Osteocyte (in vitro differentiated cells): Measurements from ENCODE around the gene KRI1. TPM values are rescaled to one million over a fixed set of nuclear protein-coding genes. Genes with fewer than 3 reads are reported as not detected.

ENCODE experiments used
- DNase-seq: peaks from one replicate; pipeline ENCODE4 v3.0.0; 2021; ENCODE audit warnings: mixed read lengths; ENCODE audit not compliant: unreplicated experiment; ENCODE audit errors: extremely low spot score
- H3K27ac Mint-ChIP-seq: one replicate; pipeline ENCODE4 v1.8.0; 2021; ENCODE audit warnings: mild to moderate bottlenecking, mixed read lengths; ENCODE audit not compliant: unreplicated experiment
- H3K27me3 Mint-ChIP-seq: one replicate; pipeline ENCODE4 v1.8.0; 2021; ENCODE audit warnings: mixed read lengths; ENCODE audit not compliant: unreplicated experiment
- H3K36me3 Mint-ChIP-seq: one replicate; pipeline ENCODE4 v1.8.0; 2021; ENCODE audit warnings: mixed read lengths; ENCODE audit not compliant: unreplicated experiment
- H3K4me1 Mint-ChIP-seq: one replicate; pipeline ENCODE4 v1.8.0; 2021; ENCODE audit warnings: mixed read lengths; ENCODE audit not compliant: unreplicated experiment
- H3K4me3 Mint-ChIP-seq: one replicate; pipeline ENCODE4 v1.8.0; 2021; ENCODE audit warnings: mild to moderate bottlenecking, moderate library complexity, mixed read lengths; ENCODE audit not compliant: unreplicated experiment
- H3K9me3 Mint-ChIP-seq: one replicate; pipeline ENCODE4 v1.8.0; 2021; ENCODE audit warnings: mixed read lengths; ENCODE audit not compliant: unreplicated experiment
- total RNA-seq: library from RNA; stranded (reverse); gene quantifications from 2 replicates; pipeline ENCODE4 v1.2.1, GENCODE V29; 2021
- TF ChIP-seq, protein P1 (sequence below): fragments of 200-600 bp; sonication (generic); IDR thresholded peaks from 2 replicates; pipeline ENCODE4 v1.5.0; 2021; ENCODE audit warnings: antibody characterized with exemption, mild to moderate bottlenecking, moderate library complexity

The KRI1 gene
- total RNA-seq, 1 donor from 2014 or later, result 29.0 TPM

DNA sequence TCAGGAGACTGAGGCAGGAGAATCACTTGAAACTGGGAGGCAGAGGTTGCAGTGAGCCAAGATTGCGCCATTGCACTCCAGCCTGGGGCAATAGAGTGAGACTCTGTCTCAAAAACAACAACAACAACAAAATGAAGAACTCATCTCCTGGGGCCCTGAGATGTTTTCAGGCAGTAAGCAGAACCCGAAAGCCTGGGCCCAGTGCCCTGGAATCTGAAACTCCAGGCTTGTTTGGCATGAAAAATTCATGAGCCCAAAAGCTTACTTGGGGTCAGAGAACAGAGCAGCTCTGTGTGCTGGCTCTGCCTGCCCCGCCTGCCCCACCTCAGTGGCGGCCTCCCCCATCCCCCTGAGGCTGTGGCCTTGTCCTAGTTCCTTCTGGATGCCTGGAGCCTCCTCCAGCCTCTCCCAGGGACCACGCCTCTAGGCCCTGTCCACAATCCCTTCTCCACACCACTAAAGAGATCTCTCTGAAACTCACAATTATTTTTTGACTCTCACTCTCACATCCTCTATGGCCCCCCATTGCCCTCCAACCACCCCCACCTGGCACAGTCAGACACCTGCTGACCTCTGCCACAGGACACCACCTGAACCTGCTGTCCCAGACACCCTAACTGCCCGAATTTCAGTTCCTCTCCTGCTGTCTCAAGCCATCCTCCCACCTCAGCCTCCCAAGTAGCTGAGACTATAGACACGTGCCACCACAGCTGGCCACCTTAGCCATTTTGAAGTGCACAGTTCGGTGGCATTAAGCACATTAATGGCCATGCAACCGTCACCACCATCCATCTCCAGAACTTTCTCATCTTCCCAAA, 28.2 kb upstream of the KRI1 start:
- H3K4me1 Mint-ChIP-seq, result peaks cover 10% of the 10 kb centered on the region
- H3K4me3 Mint-ChIP-seq, result no peak overlapping the region
- peak overlapping the region; percentile 13 for H3K27ac Mint-ChIP-seq
- no peaks in the 10 kb centered on the region for H3K36me3 Mint-ChIP-seq
- TF ChIP-seq, protein P1, sequence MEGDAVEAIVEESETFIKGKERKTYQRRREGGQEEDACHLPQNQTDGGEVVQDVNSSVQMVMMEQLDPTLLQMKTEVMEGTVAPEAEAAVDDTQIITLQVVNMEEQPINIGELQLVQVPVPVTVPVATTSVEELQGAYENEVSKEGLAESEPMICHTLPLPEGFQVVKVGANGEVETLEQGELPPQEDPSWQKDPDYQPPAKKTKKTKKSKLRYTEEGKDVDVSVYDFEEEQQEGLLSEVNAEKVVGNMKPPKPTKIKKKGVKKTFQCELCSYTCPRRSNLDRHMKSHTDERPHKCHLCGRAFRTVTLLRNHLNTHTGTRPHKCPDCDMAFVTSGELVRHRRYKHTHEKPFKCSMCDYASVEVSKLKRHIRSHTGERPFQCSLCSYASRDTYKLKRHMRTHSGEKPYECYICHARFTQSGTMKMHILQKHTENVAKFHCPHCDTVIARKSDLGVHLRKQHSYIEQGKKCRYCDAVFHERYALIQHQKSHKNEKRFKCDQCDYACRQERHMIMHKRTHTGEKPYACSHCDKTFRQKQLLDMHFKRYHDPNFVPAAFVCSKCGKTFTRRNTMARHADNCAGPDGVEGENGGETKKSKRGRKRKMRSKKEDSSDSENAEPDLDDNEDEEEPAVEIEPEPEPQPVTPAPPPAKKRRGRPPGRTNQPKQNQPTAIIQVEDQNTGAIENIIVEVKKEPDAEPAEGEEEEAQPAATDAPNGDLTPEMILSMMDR, result no peak
- DNase-seq, result no peak
- peaks cover 9% of the 10 kb centered on the region for H3K27me3 Mint-ChIP-seq
- no peaks in the 10 kb centered on the region for H3K9me3 Mint-ChIP-seq

DNA sequence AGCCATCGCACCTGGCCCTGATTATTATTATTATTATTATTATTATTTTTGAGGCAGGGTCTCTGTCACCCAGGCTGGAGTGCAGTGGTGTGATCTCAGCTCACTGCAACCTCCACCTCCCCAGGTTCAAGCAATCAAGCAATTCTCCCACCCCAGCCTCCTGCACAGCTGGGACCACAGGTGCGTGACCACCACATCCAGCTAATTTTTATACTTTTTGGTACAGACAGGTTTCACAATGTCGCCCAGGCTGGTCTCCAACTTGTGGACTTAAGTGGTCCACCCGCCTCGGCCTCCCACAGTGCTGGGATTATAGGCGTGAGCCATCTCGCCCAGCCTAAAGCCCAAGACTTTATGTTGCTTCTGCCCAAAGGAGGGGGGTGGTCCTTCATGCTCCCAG, 27.3 kb upstream of the KRI1 start:
- no peak for DNase-seq
- no peak overlapping the region for H3K27ac Mint-ChIP-seq
- no peaks in the 10 kb centered on the region for H3K36me3 Mint-ChIP-seq
- H3K4me1 Mint-ChIP-seq, result peaks cover 10% of the 10 kb centered on the region
- H3K27me3 Mint-ChIP-seq, result peaks cover 7% of the 10 kb centered on the region
- TF ChIP-seq, protein P1, result no peak
- H3K4me3 Mint-ChIP-seq, result no peak overlapping the region
- no peaks in the 10 kb centered on the region for H3K9me3 Mint-ChIP-seq

DNA sequence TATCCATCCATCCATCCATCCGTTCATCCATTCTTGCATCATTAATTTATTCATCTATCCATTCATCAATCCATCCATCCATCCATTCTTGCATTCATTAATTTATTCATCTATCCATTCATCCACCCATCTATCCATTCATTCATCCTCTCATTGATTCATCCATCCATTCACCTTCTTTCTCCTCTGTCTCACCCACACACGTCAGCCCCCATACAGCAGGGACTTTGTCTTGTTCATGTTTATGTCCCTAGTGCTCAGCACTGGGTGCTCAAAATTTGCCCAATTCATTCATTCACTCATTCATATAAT, 22.0 kb upstream of the KRI1 start:
- Mint-ChIP-seq H3K27me3 (peaks cover 20% of the 10 kb centered on the region), H3K4me3 (no peak overlapping the region), H3K9me3 (no peaks in the 10 kb centered on the region), H3K36me3 (no peaks in the 10 kb centered on the region), H3K27ac (no peak overlapping the region), H3K4me1 (no peaks in the 10 kb centered on the region)
- TF ChIP-seq, protein P1, result no peak
- DNase-seq, result no peak

DNA sequence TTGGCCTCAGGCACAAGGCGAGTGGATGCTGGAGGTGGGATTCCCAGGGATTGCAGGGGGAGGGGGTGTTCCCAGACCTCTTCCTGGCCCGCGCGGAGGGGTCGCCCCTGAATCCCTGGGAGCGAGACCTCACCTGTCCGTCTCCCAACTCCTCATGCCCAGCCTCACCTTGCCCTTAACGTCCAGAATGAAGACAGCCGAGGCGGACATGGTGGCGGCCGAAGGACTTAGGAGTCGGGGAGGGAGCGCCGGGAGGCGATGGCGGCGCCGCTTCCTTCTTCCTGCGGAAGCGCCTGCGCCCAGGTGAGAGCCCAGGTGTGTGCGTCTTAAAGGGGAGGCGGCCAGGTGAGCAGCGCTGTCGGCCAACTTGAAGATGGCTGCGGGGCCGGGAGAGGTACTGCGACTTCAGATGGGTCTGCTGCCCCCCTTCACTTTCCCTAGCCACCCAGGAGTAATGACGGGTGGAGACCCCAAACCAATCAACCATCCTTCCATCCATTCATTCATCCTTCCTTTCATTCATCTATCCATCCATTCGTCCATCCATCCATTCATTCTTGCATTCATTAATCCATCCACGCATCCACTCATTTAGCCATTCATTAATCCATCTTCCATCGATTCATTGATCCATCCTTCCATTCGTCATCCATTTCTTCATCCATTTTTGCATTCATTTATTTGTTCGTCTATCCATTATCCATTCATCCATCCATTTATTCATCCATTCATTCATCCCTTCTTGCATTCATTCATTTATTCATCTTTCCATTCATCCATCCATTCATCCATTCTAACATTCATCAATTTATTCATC, 21.4 kb upstream of the KRI1 start, which contains the start of gene AP1M2:
Gene AP1M2, minus strand, starts transcription at position 291 of the 817 bp plus-strand sequence. Its CDS starts 81 bp downstream, at position 210.
- no peak for DNase-seq
- Mint-ChIP-seq H3K4me3 (no peak within 1 kb of the TSS), H3K27ac (no peak within 1 kb of the TSS), H3K4me1 (no peaks in the 10 kb centered on the region), H3K27me3 (peaks cover 20% of the 10 kb centered on the region), H3K9me3 (no peaks in the 10 kb centered on the region), H3K36me3 (no peaks in the 10 kb centered on the region)
- TF ChIP-seq, protein P1, result no peak

DNA sequence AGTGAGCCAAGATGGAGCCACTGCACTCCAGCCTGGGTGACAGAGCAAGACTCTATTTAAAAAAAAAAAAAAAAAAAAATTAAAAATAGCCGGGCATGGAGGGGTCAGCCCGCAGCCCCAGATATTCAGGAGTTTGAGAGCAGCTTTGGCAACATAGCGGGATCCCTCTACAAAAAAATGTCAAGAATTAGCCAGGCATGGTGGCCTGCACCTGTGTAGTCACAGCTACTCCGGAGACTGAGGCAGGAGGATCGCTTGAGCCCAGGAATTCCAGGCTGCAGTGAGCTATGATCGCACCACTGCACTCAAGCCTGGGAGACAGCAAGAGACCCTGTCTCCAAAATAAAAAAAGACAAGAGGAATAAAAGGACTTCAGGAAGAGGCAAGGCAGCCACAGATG, 20.6 kb upstream of the KRI1 start:
- H3K9me3 Mint-ChIP-seq, result no peaks in the 10 kb centered on the region
- no peaks in the 10 kb centered on the region for H3K36me3 Mint-ChIP-seq
- no peak overlapping the region for H3K27ac Mint-ChIP-seq
- peaks cover 20% of the 10 kb centered on the region for H3K27me3 Mint-ChIP-seq
- DNase-seq, result no peak
- TF ChIP-seq, protein P1, result no peak
- no peak overlapping the region for H3K4me3 Mint-ChIP-seq
- H3K4me1 Mint-ChIP-seq, result no peaks in the 10 kb centered on the region
